ENCODE results near the gene MIEF2. TPM values are rescaled to one million over a fixed set of nuclear protein-coding genes. Genes with fewer than 3 reads are reported as not detected.

The MIEF2 gene
- polyA plus RNA-seq, 3 donors = 3.5 to 6.1 (median 4.9) TPM

DNA sequence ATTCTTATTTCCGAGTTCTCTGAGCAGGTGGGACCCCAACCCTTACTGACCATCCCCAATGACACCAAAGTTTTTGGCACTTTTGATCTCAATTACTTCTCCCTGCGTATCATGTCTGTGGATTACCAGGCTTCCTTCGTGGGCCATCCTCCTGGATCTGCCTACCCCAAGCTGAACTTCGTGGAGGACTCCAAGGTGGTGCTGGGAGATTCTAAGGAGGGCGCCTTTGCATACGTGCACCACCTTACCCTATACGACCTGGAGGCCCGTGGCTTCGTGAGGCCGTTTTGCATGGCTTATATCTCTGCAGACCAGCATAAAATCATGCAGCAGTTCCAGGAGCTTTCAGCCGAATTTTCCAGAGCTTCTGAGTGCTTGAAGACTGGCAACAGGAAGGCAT is 55.5 kb downstream of the MIEF2 start:
- Mint-ChIP-seq H3K36me3 (peaks cover 53 to 57% of the 10 kb centered on the region in 2 donors), H3K9me3 (peaks cover 0 to 4% (median 2%) of the 10 kb centered on the region in 7 donors), H3K4me1 (peaks cover 82% of the 10 kb centered on the region), H3K4me3 (peak overlapping the region; percentile 93 to 97), H3K27ac (peak overlapping the region; percentile 98 to 100 (median 100)), H3K27me3 (ENCODE audit: low read depth in 3 of 3) (no peaks in the 10 kb centered on the region)
- TF ChIP-seq, protein P1, sequence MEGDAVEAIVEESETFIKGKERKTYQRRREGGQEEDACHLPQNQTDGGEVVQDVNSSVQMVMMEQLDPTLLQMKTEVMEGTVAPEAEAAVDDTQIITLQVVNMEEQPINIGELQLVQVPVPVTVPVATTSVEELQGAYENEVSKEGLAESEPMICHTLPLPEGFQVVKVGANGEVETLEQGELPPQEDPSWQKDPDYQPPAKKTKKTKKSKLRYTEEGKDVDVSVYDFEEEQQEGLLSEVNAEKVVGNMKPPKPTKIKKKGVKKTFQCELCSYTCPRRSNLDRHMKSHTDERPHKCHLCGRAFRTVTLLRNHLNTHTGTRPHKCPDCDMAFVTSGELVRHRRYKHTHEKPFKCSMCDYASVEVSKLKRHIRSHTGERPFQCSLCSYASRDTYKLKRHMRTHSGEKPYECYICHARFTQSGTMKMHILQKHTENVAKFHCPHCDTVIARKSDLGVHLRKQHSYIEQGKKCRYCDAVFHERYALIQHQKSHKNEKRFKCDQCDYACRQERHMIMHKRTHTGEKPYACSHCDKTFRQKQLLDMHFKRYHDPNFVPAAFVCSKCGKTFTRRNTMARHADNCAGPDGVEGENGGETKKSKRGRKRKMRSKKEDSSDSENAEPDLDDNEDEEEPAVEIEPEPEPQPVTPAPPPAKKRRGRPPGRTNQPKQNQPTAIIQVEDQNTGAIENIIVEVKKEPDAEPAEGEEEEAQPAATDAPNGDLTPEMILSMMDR (IDR thresholded peaks at IDR 0.05) = no peak
- intact Hi-C loops (cut with micrococcal nuclease) = loop anchor here (2.0 kb wide), 2 partner anchors 15 to 55 kb away; partner anchors contain the start of gene MIEF2 (in 2 of the 2)
- Histone ChIP-seq H2AFZ (ENCODE audit: insufficient read depth, low read depth, low read length, poor library complexity, severe bottlenecking) (peak overlapping the region; percentile 87), H3K4me1 (ENCODE audit: control insufficient read depth in 1 of 2, insufficient read depth in 2 of 2, low read length in 2 of 2) (peaks cover 73 to 90% of the 10 kb centered on the region in 2 donors), H3K27ac (ENCODE audit: low read depth in 1 of 2, low read length in 2 of 2) (peak overlapping the region; percentile 97 to 100), H3K4me2 (replicated peaks; ENCODE audit: extremely low read depth, low read length, poor library complexity, severe bottlenecking) (peak overlapping the region; percentile 99), H3K4me3 (replicated peaks in 1 of 3; ENCODE audit: low read depth in 2 of 3, low read length in 3 of 3) (peak overlapping the region; percentile 55 to 88 (median 84)), H3K27me3 (ENCODE audit: control insufficient read depth in 2 of 2, insufficient read depth in 2 of 2, low read length in 2 of 2) (no peaks in the 10 kb centered on the region), H3K36me3 (replicated peaks in 1 of 2; ENCODE audit: control insufficient read depth in 1 of 2, insufficient read depth in 2 of 2, low read length in 2 of 2) (peaks cover 31 to 44% of the 10 kb centered on the region in 2 donors), H4K20me1 (ENCODE audit: insufficient read depth, low read length) (peaks cover 78% of the 10 kb centered on the region), H3K9ac (ENCODE audit: insufficient read depth, low read length, poor library complexity, severe bottlenecking) (peak overlapping the region; percentile 98), H3K79me2 (ENCODE audit: insufficient read depth, low read length) (peaks cover 96% of the 10 kb centered on the region), H3K9me3 (replicated peaks in 1 of 2; ENCODE audit: control insufficient read depth in 1 of 2, insufficient read depth in 1 of 2, low read length in 2 of 2) (no peaks in the 10 kb centered on the region)
- no peak for DNase-seq
- 65% methylated on average over 6 of the region's 11 CpGs for WGBS (ENCODE audit: insufficient coverage)

Other genes starting within 250 kb of the MIEF2 start
- gene ATPAF2, start 221.5 kb upstream of the MIEF2 start, polyA plus RNA-seq = 10 to 100 TPM; 41.3 to 50.8 (median 44.9) TPM
- 1 to 10 TPM; 4.1 to 6.0 (median 4.4) TPM for gene GID4, start 221.3 kb upstream of the MIEF2 start, polyA plus RNA-seq
- gene DRG2, start 172.7 kb upstream of the MIEF2 start, polyA plus RNA-seq = 10 to 100 TPM; 26.9 to 36.1 (median 32.0) TPM
- 1 to 10 TPM in 1 of 3 donors, under 1 TPM in 2; 0.31 to 4.4 (median 0.56) TPM for gene MYO15A, start 151.9 kb upstream of the MIEF2 start, polyA plus RNA-seq
- gene ALKBH5, start 76.8 kb upstream of the MIEF2 start, polyA plus RNA-seq = 10 to 100 TPM; 50.4 to 79.1 (median 78.9) TPM
- 10 to 100 TPM in 1 of 3 donors, under 1 TPM in 2; 0.52 to 10.8 (median 0.76) TPM for gene LLGL1, start 35.0 kb upstream of the MIEF2 start, polyA plus RNA-seq
- 100 to 1,000 TPM; 145 to 724 (median 227) TPM for gene FLII, start 1.9 kb upstream of the MIEF2 start, polyA plus RNA-seq
- gene TOP3A, start 54.3 kb downstream of the MIEF2 start, polyA plus RNA-seq = 10 to 100 TPM; 15.2 to 25.6 (median 22.3) TPM
- 10 to 100 TPM in 1 of 3 donors, 1 to 10 TPM in 2; 2.4 to 24.4 (median 5.3) TPM for gene SMCR8, start 54.6 kb downstream of the MIEF2 start, polyA plus RNA-seq
- 10 to 100 TPM in 2 of 3 donors, 1 to 10 TPM in 1; 4.2 to 17.9 (median 16.6) TPM for gene SHMT1, start 102.9 kb downstream of the MIEF2 start, polyA plus RNA-seq
- gene EVPLL, start 117.1 kb downstream of the MIEF2 start, polyA plus RNA-seq = not detected
- gene LGALS9C, start 216.1 kb downstream of the MIEF2 start, polyA plus RNA-seq = under 1 TPM in 2 of 3 donors, not detected in 1; 0.12 to 0.39 TPM